Astrocyte (in vitro differentiated cells and primary cell): ENCODE results near the gene SLC30A10. TPM values are rescaled to one million over a fixed set of nuclear protein-coding genes. Genes with fewer than 3 reads are reported as not detected.

Experiments used
- DNase-seq: peaks from one replicate; pipeline ENCODE4 v3.0.0-alpha.2; 2010; ENCODE audit warnings: low read depth
- FAIRE-seq: peaks from 2 replicates; lab custom pipeline; 2011; peaks lifted over from hg19 to GRCh38; lab: Jason Lieb, UNC
- H2AFZ ChIP-seq: 2 replicates; pipeline ENCODE4 v1.6.0; 2012; ENCODE audit warnings: low read depth, low read length, inconsistent platforms
- H3K27ac ChIP-seq: 2 replicates; pipeline ENCODE4 v1.5.1; 2011; ENCODE audit warnings: low read depth, low read length, inconsistent platforms
- H3K27me3 ChIP-seq: 2 replicates; pipeline ENCODE4 v1.6.0; 2011; ENCODE audit warnings: low read length, inconsistent platforms; ENCODE audit not compliant: insufficient read depth
- H3K36me3 ChIP-seq: 2 replicates; pipeline ENCODE4 v1.5.1; 2011; ENCODE audit warnings: low read length, inconsistent platforms; ENCODE audit not compliant: insufficient read depth
- H3K4me1 ChIP-seq: 2 replicates; pipeline ENCODE4 v1.5.1; 2011; ENCODE audit warnings: low read length, inconsistent platforms; ENCODE audit not compliant: insufficient read depth
- H3K4me2 ChIP-seq: 2 replicates; pipeline ENCODE4 v1.6.0; 2012; ENCODE audit warnings: low read length, inconsistent platforms
- H3K4me3 ChIP-seq: 2 replicates; pipeline ENCODE4 v1.5.1; 2011; ENCODE audit warnings: low read depth, mild to moderate bottlenecking, low read length, inconsistent platforms; ENCODE audit not compliant: insufficient read depth
- H3K79me2 ChIP-seq: 2 replicates; pipeline ENCODE4 v1.6.0; 2012; ENCODE audit warnings: mild to moderate bottlenecking, low read length, inconsistent platforms; ENCODE audit not compliant: insufficient read depth
- H3K9ac ChIP-seq: 2 replicates; pipeline ENCODE4 v1.6.0; 2012; ENCODE audit warnings: mild to moderate bottlenecking, low read length, inconsistent platforms
- H3K9me3 ChIP-seq: 2 replicates; pipeline ENCODE4 v1.5.1; 2012; ENCODE audit warnings: low read depth, mild to moderate bottlenecking, low read length, inconsistent platforms; ENCODE audit not compliant: insufficient read depth
- H4K20me1 ChIP-seq: 2 replicates; pipeline ENCODE4 v1.6.0; 2012; ENCODE audit warnings: low read length, inconsistent platforms; ENCODE audit not compliant: insufficient read depth
- H3K27ac Mint-ChIP-seq: one replicate; pipeline ENCODE4 v1.8.0; 2021; ENCODE audit warnings: mild to moderate bottlenecking, mixed read lengths; ENCODE audit not compliant: unreplicated experiment
- H3K27me3 Mint-ChIP-seq: one replicate; pipeline ENCODE4 v1.8.0; 2021; ENCODE audit warnings: low read depth, mixed read lengths; ENCODE audit not compliant: unreplicated experiment
- H3K36me3 Mint-ChIP-seq: one replicate; pipeline ENCODE4 v1.8.0; 2021; ENCODE audit warnings: low read depth, mixed read lengths; ENCODE audit not compliant: unreplicated experiment
- H3K4me1 Mint-ChIP-seq: one replicate; pipeline ENCODE4 v1.8.0; 2021; ENCODE audit warnings: low read depth, mixed read lengths; ENCODE audit not compliant: unreplicated experiment
- H3K4me3 Mint-ChIP-seq: one replicate; pipeline ENCODE4 v1.8.0; 2021; ENCODE audit warnings: mild to moderate bottlenecking, moderate library complexity, mixed read lengths; ENCODE audit not compliant: unreplicated experiment
- H3K9me3 Mint-ChIP-seq: one replicate; pipeline ENCODE4 v1.8.0; 2021; ENCODE audit warnings: mild to moderate bottlenecking, mixed read lengths; ENCODE audit not compliant: unreplicated experiment
- EZH2 ChIP-seq: IDR thresholded peaks from 2 replicates; pipeline ENCODE4 v1.6.1; 2012; ENCODE audit warnings: mild to moderate bottlenecking, low read length, inconsistent platforms; ENCODE audit not compliant: insufficient read depth
- total RNA-seq: library from RNA; stranded (reverse); gene quantifications from 2 replicates; pipeline ENCODE4 v1.2.1, GENCODE V29; 2021
- TF ChIP-seq, protein P1 (sequence below): IDR thresholded peaks from 2 replicates; pipeline ENCODE4 v1.5.1; 2011; ENCODE audit warnings: low read depth, mild to moderate bottlenecking, inconsistent platforms, low read length, moderate library complexity; ENCODE audit not compliant: insufficient read depth

SLC30A10 gene
- total RNA-seq, 1 donor from 2014 or later, result not detected

DNA sequence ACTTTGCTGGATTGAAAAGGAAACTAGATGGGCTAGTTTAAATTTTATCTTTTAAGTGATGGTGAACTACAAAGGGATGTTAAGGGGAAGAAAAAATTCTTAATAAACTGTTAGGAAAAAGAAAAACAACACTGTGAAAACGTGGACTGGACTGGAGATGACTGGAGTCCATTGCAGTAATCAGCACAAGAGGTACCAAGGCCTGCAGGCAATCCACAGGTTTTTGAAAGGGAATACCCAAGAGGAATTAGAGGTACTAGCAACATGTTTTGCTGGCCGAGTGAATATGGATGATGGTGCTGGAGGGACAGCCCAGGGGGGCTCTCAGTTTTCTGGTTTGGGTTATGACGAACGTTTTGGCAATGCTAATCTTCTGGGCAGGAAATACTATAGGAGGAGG, 39.0 kb upstream of the SLC30A10 start:
- H3K27ac ChIP-seq, result no peak overlapping the region
- TF ChIP-seq EZH2, result no peak
- TF ChIP-seq, protein P1, sequence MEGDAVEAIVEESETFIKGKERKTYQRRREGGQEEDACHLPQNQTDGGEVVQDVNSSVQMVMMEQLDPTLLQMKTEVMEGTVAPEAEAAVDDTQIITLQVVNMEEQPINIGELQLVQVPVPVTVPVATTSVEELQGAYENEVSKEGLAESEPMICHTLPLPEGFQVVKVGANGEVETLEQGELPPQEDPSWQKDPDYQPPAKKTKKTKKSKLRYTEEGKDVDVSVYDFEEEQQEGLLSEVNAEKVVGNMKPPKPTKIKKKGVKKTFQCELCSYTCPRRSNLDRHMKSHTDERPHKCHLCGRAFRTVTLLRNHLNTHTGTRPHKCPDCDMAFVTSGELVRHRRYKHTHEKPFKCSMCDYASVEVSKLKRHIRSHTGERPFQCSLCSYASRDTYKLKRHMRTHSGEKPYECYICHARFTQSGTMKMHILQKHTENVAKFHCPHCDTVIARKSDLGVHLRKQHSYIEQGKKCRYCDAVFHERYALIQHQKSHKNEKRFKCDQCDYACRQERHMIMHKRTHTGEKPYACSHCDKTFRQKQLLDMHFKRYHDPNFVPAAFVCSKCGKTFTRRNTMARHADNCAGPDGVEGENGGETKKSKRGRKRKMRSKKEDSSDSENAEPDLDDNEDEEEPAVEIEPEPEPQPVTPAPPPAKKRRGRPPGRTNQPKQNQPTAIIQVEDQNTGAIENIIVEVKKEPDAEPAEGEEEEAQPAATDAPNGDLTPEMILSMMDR, result no peak
- Mint-ChIP-seq H3K4me1 (no peaks in the 10 kb centered on the region), H3K9me3 (no peaks in the 10 kb centered on the region), H3K36me3 (peaks cover 7% of the 10 kb centered on the region), H3K27ac (no peak overlapping the region), H3K4me3 (no peak overlapping the region), H3K27me3 (no peaks in the 10 kb centered on the region)
- H3K27me3 ChIP-seq, result no peaks in the 10 kb centered on the region
- no peak for FAIRE-seq
- H3K9me3 ChIP-seq, result no peaks in the 10 kb centered on the region
- no peak overlapping the region for H3K9ac ChIP-seq
- H3K79me2 ChIP-seq, result no peaks in the 10 kb centered on the region
- H3K4me3 ChIP-seq, result no peak overlapping the region
- no peaks in the 10 kb centered on the region for H3K4me1 ChIP-seq
- no peaks in the 10 kb centered on the region for H4K20me1 ChIP-seq
- H2AFZ ChIP-seq, result no peak overlapping the region
- H3K4me2 ChIP-seq, result no peak overlapping the region
- peaks cover 18% of the 10 kb centered on the region for H3K36me3 ChIP-seq
- DNase-seq, result no peak

DNA sequence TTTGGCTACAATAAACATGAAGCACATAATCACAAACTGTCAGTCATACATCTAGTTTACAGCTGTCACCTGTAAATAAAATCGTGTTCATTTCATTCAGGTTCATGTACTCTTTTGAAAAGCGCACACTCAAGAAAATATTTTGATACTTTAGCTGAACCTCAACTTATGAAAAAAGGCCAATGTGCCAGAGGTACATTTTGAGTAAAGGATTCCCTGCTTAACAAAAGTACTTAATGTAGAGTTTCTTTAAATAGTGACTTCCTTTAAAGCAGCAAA, 37.7 kb upstream of the SLC30A10 start:
- Histone ChIP-seq H3K9ac (no peak overlapping the region), H3K4me1 (no peaks in the 10 kb centered on the region), H3K4me3 (no peak overlapping the region), H4K20me1 (no peaks in the 10 kb centered on the region), H3K27me3 (no peaks in the 10 kb centered on the region), H3K27ac (no peak overlapping the region), H3K36me3 (peaks cover 12% of the 10 kb centered on the region), H3K4me2 (no peak overlapping the region), H3K9me3 (no peaks in the 10 kb centered on the region), H2AFZ (no peak overlapping the region), H3K79me2 (no peaks in the 10 kb centered on the region)
- DNase-seq (no peak), FAIRE-seq (no peak)
- Mint-ChIP-seq H3K4me1 (no peaks in the 10 kb centered on the region), H3K4me3 (no peak overlapping the region), H3K36me3 (peaks cover 7% of the 10 kb centered on the region), H3K27ac (no peak overlapping the region), H3K9me3 (no peaks in the 10 kb centered on the region), H3K27me3 (no peaks in the 10 kb centered on the region)
- TF ChIP-seq, protein P1, result no peak
- TF ChIP-seq EZH2, result no peak

- Histone ChIP-seq H3K79me2 (no peaks in the 10 kb centered on the region), H3K27ac (no peak overlapping the region), H4K20me1 (no peaks in the 10 kb centered on the region), H3K4me3 (no peak overlapping the region), H3K36me3 (peaks cover 12% of the 10 kb centered on the region), H3K9ac (no peak overlapping the region), H2AFZ (no peak overlapping the region), H3K9me3 (no peaks in the 10 kb centered on the region), H3K4me2 (no peak overlapping the region), H3K27me3 (no peaks in the 10 kb centered on the region), H3K4me1 (no peaks in the 10 kb centered on the region)
- TF ChIP-seq, protein P1, result no peak
- TF ChIP-seq EZH2, result no peak
- DNase-seq, result no peak
- H3K36me3 Mint-ChIP-seq, result peaks cover 7% of the 10 kb centered on the region
- H3K27ac Mint-ChIP-seq, result no peak overlapping the region
- no peaks in the 10 kb centered on the region for H3K9me3 Mint-ChIP-seq
- no peaks in the 10 kb centered on the region for H3K4me1 Mint-ChIP-seq
- H3K4me3 Mint-ChIP-seq, result no peak overlapping the region
- no peaks in the 10 kb centered on the region for H3K27me3 Mint-ChIP-seq
- no peak for FAIRE-seq
Observed at GRCh38 chr1:219965285-219966070, 37.1 kb upstream of the SLC30A10 start.
